ENCODE data around the gene UFD1.

Gene UFD1

DNA sequence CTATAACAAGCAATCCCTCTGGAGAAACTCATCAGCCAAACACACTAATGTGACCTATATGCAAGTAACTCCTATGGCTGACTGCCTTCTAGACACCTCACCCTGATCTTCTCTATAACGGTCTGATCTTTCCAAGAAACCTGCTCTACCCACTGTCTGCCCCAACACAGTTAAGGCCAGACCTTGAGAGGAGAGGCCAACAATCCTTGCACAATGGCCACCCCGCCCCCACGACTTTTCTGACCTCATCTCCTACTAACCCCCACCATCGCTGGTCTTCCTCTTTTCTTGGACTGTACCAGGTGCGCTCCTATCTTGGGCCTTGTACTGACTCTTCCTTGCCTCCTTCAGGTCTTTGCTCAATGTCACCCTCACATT, 59.9 kb downstream of the UFD1 start:
- peak; percentile 88 for DNase-seq

DNA sequence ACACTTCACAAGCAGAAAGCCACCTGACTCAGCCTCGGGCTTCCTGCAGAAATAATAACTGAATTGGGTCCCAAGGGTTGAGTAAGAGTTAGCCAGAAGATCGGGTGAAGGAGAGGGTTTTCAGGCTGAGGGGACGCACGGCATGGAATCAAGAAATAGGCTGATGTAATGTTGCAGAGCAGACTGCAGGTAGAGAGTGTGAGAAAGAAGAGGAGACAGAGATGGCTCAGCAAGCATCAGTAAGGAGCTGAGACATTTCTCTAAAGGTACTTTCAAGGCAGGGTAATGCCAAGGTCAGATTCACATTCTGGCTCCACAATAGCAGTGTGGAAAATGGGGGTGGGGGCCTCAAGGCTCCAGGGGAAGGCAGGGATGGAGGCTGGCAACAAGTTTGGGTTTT, 66.1 kb downstream of the UFD1 start:
- no peak for DNase-seq

DNA sequence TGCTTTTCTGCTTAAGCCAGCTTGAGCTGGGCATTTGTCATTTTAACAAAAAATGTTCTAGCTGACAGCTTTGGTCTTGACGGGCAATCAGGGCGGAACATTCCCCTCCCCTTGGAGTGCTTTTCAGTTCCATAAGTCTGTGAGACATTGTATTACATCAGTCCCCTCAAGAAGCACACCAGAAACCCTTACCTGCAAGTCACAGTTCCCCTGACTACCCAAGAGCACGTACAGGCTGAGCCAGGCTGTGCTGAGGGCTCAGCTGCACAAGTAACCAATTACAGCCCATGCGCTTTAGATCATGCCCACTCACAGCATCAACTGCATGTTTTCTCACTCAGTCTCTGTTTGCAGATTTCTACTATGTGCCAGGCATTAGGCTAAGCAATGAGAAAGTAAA, 66.5 kb downstream of the UFD1 start:
- no peak for DNase-seq

DNA sequence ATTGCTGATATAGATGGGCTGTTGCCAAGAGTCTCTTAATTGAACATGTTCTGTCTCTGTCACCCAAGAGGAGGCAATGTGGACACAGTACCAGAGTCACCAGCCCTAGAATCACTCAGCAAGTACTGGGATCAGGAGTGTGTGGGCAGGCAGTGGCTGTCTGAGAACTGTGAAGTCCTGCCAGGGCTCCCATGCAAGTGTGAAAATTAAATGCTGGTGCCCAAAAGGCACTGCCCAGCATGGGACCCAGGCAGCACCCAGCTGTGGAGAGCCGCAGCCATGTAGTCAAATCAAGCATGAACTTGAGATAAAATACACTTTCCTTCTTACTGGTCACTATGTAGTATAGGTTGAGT, 67.3 kb downstream of the UFD1 start:
- DNase-seq: no peak

DNA sequence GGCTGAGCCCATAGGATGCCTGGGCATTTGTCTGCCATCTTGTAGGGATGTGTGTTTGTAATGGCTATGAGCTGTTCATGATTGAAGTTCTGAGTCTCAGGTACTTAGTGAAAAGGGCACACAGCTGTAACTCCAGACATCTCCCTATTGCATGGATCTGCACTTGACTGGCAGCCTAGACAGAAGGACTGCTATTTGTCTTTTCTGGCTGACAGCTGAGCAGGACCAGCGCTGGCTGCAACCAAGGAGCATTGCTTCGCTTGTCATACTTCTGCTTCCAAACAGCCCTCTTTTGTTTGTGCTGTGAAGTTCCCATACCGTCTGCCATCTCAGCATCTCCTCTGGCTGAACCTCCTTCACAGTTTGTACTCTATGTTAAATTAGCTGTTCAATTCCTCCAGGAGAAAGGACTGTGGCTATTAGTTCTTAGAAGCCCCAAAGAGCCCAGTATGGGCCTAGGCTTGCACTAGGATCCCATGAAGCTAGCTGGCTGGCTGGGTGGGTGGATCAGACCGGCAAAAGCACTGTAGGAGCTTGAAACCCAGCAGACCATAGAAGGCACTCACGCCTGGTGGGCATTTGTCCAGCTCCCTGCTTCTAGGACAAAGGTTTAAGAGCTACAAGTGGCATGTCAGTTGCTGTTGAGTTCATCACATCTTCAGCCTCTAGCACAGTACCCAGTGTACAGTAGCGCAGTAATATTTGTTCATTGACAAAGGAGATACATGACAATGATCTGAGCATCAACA, 67.9 kb downstream of the UFD1 start:
- no peak for DNase-seq

DNA sequence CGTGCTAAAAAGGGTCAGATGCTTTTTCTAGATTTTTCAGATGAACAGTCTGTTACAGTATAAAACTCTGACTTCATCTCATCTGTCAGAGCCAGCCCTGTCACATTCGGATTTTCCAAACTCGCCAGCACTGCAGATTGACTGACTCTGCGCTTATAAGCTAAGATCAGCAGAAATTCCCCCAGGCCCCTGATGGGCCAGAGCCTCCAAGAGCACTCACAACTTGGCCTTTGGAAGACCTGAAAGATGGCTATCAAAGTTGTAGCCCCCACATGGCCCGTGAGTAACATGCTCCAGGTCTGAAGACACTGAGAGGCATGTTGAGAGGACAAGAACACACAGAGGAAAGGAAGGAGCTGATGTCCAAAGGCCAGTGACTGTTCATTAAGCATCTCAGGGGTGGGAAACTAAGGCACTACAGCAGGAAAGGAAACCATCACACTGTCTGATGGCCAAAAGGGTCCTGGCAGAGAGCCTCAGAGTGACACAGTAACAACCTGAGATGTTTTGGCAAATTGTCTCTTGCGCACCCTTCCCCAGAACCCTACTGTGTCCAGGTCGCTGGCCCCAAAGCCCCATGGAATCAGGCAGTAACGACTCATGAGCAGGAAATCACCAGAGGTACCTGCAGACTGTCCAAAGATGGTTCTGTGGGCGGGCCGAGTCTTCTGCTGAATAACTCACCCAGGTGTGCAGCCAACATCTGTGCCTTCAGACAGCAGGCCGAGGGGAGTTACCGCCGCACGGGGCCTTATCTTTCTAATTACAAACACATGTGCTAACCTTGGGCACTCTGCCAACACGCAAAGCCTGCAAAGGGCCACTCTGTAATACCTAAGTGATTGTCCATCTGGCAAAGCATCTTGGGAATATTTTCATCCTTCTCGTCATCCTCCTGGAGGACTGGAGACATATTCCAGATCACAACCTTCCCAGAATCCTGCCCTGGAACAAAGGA, 71.1 kb downstream of the UFD1 start:
- DNase-seq: peak; percentile 63

DNA sequence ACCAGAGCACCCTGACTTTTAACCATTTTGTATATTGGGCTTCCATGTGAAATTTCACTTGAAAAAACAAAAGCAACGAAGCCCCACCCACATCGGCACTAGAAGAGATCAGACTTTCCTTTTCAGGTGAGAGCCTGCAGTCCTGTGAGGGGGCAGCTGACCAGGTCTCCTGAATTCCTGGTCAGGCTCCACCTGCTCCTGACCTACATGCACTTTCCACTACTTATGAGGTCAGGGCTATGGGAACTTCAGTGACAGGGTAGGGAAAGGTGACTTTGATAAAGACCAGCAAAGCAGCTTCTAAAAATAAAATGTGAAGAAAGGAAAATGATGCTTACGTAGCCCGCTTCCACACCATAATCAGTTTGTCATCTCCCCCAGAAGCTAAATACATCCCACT, 72.1 kb downstream of the UFD1 start:
- DNase-seq: no peak

DNA sequence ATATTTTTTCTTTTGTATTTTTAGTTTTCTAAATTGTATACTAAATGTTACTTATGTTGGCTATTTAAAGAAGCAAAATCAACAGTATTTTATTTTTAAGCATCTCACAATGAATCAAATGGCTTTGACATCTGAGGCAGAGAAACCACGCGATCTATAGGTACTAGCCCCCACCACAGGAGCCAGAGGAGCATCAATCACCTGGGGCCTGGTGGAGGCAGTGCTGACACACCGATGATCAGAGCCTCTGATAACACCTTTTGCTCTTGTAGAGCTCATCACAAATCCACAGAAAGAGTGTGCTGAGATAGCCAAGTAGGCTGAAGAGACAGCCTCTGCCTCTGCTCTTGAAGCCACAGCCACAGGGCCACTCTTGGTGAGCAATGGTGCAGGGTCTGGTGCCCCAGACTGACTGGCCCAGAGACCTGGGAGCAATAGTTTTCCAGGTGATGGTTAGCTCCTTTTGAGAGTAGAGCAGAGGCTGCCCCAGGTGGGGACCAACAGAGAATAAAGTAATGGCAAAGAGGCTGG, 72.6 kb downstream of the UFD1 start:
- DNase-seq: no peak

DNA sequence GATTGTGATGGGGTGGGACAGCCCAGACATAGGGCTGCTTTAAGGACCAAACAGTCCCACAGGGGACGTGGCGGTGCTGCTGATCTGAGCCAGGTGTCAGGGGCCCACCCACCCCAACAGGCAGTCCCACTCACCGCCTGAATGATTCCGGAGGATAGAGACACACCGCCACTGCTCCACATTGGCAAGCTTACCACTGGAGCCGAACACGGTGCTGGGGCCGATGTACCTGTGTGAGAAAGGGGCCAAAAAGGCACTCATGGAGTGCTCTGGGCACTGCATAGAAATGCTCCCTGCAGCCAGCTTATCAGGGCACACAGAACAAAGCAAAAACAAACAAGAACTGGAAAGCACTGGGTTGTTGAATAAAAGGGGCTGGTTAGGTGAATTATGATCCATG, 73.3 kb downstream of the UFD1 start:
- DNase-seq: no peak

DNA sequence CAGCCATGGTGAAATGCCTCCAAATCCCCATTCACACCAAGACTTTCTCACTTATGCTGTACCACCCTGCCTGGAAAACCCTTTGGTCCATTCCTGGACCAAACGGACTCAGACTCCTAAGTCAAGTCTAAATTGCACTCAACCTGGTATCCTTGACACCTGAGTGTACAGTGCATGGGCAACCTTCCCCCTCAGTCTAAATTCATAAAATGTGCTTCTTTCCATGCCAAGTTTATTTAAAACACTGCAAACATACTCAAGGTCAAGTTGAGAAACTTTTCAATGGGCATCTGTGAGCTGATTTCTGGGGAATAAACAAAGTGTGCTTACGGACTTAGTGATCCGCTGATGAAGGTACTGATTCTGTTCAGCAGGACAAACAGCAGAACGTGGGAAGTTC, 73.9 kb downstream of the UFD1 start:
- no peak for DNase-seq

DNA sequence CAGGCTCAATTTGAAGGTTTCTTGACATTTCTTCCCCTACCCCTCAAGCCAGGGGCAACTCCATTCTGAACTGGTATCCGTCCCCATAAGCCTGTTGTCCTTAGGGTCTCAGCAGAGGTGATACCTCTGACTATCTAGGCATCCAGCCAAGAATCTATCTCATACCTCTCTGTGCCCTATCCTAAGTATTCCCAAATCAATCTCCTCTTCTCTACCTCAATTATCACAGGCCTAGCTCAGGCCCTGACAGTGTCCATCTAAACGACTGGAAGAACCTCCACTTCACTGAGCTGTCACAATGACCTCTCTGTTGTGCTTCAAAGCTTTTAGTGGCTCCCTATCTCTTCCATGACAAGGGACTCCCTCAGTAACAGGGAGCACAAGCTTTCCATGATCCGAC, 74.3 kb downstream of the UFD1 start:
- no peak for DNase-seq

DNA sequence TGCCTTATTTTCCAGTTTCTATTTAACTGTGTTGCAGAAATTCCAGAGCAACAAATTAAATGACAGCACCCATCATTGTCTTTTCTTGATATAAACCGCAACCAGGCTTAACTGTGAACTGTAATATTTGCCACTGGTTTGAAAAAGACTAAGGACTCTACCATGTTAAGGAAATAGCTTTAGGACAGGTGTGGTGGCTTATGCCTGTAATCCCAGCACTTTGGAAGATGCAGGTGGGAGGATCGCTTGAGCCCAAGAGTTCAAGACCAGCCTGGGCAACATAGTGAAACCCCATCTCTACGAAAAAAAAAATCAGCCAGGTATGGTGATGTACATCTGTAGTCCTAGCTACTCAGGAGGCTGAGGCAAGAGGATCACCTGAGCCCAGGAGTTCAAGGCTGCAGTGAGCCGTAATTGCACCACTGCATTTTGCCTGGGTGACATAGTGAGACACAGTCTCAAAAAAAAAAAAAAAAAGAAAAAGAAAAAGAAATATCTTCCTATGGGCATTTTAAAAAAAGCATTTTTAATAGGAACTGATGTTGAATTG, 76.3 kb downstream of the UFD1 start:
- no peak for DNase-seq

DNA sequence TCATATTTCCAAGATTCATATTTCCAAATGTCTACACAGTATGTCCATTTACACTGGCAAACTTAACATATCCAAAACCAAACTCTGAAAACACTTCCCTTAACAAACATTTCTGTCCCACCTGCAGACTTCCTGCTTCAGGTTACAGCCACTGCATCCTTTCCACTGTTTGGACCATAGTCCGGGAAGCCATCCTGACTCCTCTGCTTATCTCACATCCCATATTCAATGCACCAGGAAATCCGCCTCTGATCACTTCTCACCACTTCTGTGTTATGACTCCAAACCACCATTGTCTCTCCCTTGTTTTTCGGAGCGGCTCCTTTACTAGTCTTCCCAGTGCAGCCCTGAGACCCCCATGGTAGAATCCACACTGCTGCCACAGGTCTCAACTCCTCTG, 77.5 kb downstream of the UFD1 start:
- DNase-seq: no peak

DNA sequence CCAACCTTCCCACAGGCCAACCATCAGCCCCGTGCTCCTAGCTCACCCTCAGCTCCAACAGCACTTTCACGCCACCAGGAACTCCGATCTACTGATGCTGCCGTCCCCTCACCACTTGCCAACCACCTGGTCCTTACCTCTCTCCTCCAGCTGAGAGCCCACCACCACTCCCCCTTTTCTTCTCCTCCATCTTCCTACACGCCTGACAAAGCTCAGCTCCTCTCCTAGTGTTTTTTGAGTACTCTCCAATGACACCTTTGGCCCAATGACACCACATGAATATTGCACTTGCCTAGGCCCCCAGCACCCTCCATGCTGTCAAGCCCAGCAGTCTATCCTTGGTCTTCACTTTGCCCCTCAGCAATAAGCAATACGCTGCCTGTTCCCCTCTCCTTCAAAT, 78.1 kb downstream of the UFD1 start:
- DNase-seq: no peak

All from hematopoietic multipotent progenitor cell treated with erythropoietin and hydrocortisone succinate and interleukin-3 and kit ligand, for 4 days (in vitro differentiated cells).